ENCODE results near the gene FNDC7.

DNA sequence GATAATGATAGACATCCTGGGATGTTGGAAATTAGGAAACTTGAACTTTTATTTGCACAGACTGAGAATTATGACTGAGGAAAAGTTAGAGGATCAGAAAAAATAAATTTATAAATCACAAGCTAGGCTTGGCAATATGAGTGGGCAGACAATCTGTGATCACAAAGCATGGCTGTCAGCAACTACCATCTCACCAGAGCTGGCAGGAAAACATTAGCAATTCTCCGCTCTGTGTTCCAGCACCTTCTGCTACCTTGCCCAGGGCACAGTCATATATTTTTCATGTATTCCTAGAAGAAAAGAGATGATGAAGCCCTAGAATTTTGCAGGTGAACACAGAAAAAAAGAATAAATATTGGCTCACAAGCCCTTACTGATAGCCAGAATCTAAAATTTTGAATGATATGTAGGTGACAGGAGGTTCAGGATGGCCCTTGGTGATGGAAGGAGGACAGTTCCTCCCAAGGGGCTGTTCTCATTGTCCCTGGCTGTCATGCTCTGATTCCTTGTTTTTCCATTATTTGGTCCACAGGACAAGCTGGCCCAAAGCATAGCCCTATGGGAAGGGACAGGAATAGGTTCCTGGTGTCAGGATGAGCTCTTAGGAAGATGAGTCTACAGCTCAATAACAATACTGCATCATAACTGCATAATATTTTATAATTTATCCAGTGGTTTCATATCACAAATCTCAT, 21.6 kb downstream of the FNDC7 start:
- TF ChIP-seq, protein P1, sequence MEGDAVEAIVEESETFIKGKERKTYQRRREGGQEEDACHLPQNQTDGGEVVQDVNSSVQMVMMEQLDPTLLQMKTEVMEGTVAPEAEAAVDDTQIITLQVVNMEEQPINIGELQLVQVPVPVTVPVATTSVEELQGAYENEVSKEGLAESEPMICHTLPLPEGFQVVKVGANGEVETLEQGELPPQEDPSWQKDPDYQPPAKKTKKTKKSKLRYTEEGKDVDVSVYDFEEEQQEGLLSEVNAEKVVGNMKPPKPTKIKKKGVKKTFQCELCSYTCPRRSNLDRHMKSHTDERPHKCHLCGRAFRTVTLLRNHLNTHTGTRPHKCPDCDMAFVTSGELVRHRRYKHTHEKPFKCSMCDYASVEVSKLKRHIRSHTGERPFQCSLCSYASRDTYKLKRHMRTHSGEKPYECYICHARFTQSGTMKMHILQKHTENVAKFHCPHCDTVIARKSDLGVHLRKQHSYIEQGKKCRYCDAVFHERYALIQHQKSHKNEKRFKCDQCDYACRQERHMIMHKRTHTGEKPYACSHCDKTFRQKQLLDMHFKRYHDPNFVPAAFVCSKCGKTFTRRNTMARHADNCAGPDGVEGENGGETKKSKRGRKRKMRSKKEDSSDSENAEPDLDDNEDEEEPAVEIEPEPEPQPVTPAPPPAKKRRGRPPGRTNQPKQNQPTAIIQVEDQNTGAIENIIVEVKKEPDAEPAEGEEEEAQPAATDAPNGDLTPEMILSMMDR (IDR thresholded peaks at IDR 0.05), result no peak
- TF ChIP-seq POLR2A (IDR thresholded peaks at IDR 0.05), result no peak

All from adrenal gland (tissue), 5 donors.